Bone marrow (tissue), 2 donors: Measurements from ENCODE around the gene DIP2B.

Experiments used
- DNase-seq, 2 donors: peaks; one replicate each; lab custom pipeline; 2025; lab: John Stamatoyannopoulos, UW

Gene DIP2B

DNA sequence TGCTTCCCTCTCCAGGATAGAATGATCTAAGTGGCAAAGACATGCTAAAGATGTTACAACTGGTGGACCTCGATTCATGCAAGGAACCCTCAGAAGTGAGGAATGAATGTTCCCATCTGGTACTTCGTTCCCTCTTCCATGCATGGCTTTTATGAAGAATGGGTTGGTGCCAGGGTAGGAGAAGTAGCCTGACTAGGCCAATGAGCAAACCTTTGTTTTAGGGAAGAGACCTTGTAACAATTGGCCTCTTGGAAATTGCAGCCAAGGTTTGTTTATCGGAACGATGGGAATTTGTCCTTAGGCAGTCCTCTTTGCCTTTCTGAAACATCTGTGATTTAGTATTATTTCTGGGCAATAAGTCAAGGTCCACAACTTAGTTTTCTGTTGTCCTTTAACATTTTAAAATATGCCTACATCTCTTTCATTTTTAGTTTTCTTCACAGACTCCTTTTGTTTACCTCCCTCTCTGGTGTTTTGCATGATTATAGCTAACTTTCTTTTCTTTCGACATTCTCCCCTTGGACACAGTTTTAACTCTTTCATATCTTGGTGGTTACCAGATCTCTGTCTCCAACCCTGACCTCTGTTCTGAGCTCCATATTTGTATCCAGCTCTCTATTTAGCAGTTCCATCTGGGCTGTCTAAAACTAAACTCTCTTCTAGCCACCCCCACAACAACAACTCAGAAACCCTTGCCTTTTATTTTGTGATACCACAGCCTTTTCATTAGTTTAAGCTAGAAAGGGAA is 70.0 kb downstream of the DIP2B start:
- no peak for DNase-seq

DNA sequence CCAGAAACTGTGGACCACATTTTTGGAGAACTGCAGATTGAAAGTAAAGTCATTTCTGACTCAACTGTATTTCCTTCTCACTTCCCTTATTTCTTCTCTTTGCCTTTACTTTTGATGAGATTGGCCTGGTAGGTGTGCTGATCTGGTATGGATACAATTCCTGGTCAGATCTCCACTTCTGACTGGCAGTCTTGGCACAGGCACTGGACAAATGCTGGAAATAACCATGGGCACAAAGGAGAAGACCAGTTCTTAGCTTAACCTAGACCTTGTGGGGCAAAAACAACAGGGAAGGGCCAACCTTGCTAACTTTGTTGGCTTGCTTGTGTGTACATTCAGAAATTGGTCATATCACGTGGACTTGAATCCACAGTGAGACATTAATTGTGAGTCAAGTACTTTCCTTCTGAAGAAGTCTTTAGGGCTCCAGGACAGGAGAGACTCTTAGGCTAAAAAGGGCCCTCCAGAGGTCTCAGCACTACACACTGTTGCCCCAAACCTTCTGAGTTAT is 75.0 kb downstream of the DIP2B start:
- no peak for DNase-seq

DNA sequence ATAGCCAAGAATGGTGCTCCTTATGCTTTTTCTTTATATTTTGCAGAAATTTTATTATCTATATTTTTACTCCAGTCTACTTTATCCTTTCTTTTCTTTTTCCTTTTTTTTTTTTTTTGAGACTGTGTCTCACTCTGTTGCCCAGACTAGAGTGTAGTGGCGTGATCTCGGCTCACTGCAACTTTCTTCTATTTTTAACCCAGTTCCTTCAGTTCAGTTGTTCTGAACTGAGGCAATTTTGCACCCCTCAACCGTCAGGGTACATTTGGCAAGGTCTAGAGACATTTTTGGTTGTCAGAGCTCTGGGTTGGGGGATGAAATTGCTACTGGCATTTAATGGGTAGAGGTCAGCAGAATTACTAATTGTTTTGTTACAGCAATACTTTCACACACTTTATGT is 75.7 kb downstream of the DIP2B start:
- DNase-seq, result no peak

DNA sequence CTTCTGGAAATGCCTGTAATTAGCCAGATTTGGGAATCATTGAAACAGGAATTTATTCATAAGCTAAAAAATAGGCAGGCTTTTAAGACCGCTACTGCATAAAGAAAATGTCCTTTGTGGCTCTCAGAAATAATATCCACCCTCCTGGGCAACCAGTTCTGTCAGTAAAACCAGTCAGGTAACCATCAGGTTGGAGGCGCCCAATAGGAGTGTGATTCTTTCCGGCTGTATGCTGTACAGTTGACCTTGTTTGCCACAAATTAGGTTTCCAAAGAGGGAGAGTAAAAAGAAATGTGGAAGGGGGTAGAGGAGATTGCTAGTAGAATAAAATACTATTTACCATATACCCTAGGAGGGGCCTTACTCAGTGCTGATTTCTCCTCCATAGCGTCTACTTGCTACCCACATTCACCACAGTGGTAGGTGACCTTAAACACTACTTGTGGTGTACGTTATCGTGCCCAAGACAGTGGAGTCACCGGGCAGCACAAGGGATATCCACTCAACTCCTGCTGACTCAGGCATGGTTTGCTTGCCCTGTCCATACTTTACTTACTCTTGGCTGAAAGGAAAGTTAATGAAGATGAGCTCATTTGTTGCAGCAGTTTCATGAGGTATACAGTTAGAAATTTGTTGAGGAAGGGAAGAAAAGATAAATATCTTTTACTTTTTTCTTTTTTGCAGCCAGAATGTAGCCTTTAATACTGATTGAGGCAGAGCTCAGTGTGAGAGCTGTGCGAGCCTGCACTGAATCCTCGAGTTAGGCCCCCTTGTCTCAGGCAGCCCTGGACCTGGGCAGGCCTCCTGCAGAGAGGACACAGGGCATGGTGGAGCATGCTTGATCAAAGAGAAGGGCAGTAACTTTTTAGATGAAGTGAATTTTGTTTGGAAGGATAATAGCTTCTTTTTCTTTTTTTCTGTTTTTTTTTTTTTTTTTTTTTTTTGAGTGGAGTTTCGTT is 76.7 kb downstream of the DIP2B start:
- no peak for DNase-seq

DNA sequence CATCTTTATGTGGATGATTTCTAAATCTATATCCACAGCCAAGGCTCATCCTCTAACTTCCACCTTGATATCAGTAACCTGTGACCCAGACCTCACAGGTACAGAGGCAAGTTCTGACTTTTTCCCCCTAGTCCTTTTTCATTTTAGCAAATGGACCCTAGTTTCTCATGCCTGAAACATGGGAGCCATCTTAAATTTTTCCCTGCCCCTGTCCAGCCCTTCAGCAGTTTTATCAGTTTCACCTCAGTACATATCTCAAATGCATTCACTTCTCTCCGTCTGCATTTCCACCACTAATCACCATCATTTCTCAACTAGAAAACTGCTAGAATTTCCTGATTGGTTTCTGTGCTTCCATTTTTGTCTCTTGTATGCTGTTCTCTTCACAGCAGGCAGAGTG is 79.3 kb downstream of the DIP2B start:
- DNase-seq, result no peak

DNA sequence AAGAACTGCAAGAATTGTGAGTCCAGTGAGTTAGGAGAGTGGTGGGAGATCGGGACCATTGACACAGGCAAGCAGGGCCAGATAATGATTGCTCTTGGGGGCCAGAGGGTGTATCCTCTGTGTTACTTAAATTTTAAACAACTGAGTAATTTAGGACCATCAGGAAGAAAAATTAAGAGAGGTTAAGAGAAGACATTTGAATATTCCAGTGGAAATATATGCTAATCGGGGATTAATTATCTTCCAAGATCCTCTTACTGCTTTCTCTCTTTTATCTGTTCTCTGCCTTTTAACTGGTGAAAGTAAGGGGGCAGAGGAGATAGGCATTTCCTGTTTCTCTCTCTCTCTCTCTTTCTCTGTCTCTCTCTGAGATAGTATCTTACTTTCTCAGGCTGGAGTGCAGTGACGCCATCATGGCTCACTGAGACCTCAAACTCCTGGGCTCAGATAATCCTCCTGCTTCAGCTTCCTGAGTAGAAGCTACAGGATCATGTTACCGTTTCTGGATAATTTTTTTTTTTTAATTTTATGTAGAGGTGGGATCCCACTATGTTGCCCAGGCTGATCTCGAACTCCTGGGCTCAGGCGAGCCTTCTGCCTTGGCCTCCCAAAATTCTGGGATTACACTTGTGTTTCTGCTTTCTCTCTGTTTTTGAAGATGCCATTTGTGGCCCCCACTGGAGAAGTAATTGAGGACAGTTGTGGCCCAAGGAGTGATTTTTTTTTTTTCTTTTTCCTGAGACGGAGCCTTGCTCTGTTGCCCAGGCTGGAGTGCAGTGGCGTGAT is 85.1 kb downstream of the DIP2B start:
- DNase-seq, result peak in 1 of 2 donors; percentile 32

DNA sequence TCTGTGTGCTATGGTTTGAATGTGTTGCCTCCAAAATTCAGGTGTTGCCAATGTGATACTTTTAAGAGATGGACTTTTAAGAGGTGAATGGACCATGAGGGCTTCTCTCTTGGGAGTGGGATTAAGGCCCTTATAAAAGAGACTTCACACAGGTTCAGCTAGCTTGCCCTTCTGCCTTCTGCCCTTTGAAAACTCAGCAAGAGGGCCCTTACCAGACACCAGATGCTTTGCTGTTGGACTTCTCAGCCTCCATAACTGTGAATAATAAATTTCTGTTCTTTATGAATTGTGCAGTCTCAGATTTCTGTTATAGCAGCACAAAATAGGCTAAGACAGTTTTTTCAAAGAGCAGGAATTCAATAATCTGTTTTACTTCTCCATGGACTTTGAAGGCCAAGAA is 86.1 kb downstream of the DIP2B start:
- DNase-seq, result no peak

DNA sequence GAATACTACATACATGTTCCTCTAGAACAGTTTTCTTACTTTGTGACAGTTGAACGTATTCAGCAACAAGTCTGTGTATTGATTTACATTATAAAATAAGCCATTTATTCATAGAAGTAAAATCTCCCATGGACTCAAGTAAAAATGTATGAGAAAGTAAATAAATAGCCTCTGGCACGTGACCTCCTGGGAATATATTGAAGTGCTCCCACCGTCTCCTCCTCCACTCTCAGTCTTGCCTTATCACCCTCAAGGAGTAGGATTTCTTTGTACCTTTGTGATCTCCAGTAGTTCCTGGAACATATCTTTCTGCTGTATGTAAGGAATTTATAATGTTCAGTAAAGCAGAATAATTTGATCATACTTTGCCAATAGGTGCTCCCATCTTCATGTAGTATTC is 90.9 kb downstream of the DIP2B start:
- no peak for DNase-seq

DNA sequence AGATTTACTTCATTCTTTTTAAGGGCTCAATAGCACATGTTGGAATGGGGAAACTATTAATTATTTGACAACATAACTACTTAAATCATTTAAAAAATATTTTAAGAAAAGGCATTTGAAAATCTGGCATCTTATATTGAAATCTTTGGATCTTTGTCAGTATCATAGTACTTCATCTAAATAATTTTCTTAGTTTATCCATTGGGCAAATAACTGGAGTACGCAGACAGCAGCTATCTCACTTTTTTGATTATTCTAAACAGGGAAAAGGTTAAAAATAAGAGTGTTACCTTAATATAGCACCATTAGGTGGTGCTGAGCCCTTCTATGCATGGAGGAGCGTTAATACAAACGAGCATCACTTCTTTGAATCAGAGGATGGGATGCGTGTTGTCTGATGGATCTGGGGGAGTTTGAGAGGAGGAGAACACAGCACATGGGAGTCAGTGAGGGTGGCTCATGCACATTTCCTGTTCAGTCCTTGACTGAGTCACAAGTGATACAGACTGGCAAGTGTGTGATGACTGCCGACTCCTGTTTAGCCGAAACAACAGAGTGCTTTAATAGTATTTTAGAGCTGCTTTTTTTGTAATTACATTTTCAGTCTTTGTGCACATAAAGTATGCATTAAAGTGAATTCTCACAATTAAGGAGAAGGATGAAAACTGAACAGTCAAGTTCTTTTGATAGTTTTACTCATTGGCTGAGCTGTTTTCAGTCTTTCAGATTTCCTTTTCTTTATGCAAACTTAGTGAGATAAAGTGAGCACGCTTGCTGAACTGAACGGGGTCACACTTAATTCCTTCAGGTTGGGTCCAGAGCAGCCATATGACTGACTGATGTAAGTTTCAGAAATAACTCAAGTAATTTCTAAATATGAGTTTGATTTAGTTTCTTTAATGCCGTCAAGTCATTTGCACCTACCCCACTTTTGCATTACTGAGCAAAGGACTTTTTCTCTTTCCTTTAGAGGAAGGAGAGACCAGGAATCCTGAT is 92.7 kb downstream of the DIP2B start:
- peak in 1 of 2 donors; percentile 92 for DNase-seq

DNA sequence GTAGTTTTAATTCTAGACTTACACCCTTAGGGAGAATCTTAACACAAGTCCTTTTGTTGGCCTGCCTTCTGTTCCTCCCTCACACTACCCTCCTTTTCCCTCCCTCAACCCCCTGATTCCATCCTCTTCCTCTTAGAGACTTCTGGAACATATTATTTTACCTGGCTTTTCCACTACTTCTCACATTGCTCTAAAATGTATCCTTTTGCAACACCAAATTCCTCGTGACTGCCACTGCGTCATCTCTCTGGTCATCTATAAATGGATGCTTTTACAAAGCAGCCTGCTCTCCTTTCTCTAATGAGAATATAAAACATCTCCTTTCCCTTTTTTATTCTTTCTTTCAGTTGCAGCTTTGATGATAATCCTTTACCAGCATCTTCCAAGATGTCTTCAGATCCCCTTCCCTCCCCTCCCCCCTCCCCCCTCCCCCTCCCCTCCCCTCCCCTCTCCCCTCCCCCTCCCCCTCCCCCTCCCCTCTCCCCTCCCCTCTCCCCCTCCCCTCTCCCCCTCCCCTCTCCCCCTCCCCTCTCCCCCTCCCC is 93.6 kb downstream of the DIP2B start:
- no peak for DNase-seq

DNA sequence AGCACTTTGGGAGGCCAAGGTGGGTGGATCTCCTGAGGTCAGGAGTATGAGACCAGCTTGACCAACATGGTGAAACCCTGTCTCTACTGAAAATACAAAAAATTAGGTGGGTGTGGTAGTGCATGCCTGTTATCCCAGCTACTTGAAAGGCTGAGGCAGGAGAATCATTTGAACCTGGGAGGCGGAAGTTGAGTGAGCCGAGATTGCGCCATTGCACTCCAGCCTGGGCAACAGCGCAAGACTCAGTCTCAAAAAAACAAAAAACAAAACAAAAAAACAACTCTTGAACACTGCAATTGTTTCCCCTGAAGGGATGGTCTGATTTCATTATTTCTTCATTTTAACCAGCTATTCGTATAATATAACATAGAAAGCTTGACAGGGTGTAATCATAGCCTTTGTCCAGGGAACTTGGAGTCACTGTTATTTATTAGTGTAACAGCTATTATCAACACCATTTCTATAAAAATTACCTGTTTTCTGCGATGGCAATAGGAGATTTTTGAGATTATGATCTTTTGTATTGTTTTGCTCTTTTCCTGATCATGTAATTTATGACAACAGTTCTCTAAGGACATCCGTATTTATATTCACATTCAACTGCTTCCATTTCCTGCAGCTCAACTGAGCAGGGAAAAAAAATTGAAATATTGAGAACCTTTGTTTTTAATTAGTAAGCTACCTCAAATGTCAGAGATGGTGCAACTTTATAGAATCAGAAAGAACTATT is 94.7 kb downstream of the DIP2B start:
- DNase-seq, result no peak

DNA sequence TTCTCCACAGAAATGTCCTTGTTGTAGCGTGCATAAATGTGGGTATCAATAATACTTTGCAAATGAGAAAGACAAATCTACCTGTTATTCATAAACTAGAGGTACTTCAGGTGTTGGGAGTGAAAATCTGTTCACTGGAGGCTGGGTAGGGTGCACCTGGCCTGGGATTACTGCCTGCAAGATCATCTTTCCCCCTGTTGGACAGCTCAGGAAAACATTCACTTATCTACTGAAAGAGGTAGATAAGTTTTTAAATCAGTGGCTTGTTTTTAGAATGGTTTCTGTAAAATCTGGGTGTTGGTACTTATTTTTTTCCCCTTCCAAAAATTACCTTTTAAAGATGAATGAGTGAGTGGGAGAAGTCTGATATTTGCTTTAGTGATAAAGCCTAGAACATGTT is 95.6 kb downstream of the DIP2B start:
- no peak for DNase-seq

DNA sequence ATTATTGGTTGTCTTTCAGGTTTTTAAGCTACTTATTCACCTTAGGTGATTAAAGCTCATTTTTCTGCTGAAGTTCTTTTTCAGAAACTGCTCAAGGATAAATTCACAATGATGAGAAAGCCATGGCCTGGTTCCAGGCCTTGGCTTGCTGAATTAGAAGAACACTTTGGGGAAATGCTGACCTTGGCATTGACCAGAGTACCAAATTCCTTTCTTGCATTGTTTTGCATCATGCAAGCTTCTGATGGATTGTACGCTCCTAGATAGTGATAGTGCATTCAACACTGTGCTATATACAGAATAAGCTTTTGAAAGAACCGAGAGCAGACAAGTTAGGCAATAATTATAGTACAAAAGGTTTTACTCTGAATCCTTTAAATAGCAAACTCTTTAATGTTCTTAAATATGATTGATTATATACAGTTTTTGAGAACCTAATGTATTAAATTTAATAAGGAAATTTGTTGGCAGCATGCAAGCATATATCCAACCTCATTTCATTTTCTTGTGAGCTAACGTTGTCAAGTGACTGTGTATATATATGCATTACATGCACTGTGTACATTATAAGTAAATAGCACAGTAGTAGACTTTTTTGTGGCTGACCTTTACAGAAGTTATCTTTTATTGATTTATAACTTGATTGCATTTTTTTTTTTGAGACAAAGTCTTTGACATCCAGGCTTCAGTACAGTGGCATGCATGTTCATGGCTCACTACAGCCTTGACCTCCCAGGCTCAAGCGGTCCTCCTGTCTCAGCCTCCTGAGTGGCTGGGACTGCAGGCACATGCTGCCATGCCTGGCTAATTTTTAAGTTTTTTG is 99.2 kb downstream of the DIP2B start:
- DNase-seq, result no peak

DNA sequence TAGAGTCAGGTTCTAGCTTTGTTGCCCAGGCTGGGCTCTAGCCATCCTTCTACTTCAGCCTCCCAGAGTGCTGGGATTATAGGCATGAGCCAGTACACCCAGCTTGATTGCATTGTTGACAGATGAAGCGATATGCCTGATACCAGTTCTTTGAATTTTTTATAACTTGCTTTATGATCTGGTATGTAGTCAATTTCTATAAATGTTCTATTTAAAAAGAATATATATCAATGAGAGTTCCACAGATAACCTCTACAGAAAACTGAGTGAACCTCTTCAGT is 99.8 kb downstream of the DIP2B start:
- no peak for DNase-seq

DNA sequence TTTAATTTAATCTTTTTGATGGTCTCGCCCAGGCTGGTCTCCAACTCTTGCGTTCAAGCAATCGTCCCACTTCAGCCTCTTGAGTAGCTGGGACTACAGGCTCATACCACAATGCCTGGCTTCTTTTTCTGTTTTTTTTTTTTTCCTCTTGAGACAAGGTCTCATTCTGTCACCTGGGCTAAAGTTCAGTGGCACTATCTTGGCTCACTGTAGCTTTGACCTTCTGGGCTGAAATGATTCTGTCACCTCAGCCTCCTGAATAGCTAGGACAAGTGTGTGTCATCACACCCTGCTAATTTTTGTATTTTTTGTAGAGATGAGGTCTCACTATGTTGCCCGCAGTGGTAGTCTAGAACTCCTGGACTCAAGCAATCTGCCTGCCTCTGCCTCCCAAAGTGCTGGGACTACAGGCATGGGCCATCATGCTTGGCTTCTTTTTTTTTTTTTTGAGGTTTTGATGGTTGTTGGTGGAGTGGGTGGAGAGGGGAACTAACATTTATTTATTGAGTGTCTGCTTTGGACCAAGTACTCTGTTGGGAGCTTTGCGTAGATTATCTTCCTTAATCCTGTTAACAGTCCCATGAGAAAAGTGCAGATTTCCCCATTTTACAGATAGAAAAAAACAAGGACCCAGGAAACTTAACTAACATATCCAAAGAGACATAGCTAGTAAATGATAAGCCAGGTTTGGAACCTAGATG is 102.0 kb downstream of the DIP2B start:
- no peak for DNase-seq

DNA sequence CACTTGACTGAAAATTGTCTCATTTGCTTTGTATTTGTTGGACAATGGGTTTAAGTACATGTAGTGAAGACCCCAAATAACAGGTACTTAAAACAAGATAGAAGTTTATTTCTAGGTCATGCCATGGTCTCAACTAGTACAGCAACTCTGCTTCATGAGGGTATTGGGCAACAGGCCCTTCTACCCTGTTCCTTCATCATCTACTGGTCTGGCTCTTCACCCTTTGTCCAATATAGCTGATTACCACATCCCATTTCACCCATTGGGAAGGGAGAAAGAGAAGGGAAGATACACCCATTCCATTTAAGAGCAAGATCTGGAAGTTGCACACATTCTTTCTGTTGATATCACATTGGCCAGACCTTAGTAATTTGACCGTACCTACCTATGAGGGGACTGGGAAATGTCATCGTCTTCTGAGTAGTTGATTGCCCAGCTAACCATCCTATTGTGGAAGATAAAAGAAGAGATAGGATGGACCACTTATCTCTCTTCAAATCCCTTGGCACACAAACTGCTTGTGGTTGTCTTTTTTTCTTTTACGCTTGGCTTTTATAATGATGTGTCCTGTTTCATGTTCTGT is 104.6 kb downstream of the DIP2B start:
- DNase-seq, result no peak

DNA sequence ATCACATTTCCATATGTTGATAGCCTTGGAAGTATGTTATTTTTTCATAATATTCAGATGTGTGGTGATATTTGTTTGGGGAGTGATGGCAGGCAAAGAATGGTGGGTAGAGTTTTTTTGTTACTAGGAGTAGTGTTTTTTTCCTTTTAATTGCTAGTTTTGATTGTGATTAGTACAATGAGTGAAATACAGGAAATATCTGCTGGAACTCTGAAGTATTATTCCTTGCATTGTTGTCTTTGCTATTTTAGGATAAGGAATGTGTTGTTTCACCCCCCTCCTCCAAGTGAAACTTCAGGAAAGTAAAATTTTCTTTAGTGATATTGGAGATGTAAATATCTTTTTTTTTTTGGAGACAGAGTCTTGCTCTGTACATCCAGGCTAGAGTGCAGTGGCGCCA is 105.4 kb downstream of the DIP2B start:
- DNase-seq, result no peak

DNA sequence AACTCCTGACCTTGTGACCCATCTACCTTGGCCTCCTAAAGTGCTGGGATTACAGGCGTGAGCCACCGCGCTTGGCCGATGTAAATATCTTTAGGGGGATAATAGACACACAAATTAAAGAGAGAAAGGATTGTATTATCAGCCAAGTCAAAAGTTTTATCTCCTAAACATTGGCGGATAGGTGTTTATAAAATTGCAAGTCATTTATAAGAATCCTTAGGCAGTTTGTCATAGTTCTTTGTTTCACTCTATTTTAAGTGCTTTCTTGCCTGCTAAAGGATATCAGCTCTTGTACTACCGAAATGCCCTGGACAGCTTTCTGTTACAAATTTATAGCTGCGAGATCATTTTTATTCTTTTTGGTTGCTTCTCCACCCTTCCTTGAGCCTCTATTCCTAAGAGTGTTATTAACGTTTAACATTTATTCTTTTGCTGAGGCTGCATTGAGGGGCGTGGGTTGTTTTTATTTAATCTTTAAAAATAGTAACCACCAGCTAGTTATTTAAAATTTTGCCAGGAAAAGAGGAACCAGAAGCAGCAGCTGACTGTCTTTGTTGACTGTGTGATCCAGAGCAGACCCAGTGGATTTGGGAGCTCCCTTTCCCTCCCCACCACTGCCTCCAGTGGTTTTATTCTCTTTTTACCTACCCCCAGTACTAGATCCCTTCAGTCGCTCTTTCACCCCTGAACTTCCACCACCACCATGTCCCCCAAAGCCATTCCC is 106.4 kb downstream of the DIP2B start:
- DNase-seq, result peak in 1 of 2 donors; percentile 34
